Measurements from ENCODE around the gene KIAA1671.
A peak's percentile ranks its signal among the peaks of the same experiment; 100 is the strongest.

The KIAA1671 gene

DNA sequence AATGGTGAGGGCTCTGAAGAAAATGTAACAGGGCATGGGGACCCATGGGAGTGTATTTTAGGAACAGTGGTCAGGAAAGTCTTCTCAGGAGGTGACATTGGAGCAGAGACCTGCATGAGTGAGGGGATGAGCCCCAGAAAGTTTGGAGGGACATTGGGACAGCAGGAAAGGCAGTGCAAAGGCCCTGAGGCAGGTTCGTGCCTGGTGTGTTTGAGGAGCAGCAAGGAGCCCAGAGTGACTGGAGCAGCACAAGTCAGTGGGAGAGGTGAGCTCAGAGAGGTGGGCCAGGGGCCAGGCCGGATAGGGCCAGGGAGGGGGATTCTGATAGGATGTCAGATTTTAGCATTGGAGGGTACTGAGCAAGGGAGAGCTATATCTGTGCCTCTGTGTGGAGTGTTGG lies 167.1 kb downstream of the KIAA1671 start:
- DNase-seq (ENCODE audit: low spot score) = no peak

DNA sequence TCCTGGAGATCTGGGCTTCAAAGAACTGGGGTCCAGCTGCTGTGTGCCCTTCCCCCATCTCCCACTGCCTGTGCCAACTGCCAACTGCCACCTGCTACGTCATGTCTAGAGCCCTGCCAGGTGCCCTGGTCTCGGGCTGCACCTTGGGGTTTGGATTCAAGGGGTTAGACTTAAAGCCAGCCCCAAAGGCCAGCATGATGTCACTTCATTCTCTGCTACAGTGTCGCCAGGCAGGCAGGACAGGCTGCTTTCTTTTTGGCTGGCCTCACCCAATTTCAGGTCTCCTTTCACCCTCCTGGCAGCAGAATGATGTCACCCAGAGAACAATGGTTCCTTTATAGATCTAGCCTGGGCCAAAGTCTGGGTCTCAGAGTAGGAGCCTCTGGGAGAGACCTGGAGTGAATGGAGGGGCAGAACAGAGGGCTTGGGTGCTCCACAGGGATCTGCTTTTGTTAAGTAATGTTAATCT lies 167.6 kb downstream of the KIAA1671 start:
- DNase-seq (ENCODE audit: low spot score) = peak; percentile 62

DNA sequence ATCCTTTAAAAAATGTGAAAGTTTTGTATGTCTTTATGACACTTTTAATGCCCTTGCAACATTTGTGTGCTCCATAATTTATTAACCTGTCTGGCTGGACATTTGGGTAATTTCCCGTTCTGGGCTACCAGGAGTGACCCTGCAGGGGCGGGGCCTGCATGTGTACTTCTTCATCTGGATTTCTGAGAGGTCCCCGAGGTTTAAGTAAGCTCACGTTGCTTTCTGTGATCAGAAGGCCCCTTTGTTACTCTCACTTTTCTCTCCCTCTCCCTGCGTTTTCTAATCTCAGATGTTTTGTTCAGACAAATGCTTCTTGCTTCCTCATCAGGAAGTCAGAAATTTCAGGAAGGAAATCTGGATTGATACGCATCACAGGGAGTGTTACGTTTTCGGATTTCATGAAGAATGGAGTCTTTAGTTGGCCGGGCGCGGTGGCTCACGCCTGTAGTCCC lies 168.3 kb downstream of the KIAA1671 start:
- no peak for DNase-seq (ENCODE audit: low spot score)

DNA sequence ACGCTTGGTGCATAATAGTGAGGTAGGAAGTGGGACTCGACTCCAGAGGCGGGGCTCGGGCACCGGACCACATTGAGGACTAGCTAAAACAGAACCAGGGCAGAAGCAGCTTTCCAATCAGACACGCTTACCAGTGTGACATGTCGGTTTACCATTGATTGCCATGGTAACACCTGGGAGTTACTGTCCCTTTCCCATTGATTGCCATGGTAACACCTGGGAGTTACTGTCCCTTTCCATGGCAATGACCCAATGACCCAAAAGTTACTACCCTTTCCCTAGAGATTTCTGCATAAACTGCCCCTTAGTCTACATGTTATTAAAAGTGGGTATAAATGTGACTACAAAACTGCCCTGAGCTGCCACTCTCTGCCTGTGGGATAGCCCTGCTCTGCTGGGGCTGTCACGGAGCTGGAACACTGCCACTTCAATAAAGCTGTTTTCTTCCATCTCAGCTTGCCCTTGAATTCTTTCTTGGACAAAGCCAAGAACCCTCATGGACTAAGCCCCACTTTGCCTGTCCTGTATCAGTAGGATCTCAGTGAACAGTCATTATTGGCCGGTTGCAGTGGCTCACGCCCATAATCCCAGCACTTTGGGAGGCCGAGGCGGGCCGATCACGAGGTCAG lies 169.7 kb downstream of the KIAA1671 start:
- DNase-seq (ENCODE audit: low spot score) = no peak

DNA sequence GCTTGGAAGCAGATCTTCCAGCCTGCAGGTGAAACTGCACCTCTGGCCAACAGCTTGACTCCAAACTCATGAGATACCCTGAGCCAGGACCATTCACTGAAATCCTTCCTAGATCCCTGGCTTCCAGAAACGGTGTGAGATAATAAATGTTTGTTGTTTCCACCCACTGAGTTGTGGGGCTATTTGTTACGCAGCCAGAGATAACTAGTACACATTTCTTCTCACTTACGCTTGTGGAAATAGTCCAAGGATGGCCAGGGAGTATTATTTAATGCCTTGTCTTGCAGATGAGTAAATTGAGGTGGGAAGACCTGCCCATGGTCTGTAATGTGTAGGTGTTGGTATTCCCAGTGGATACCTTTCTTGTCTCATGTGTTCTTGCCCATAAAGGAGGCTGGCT lies 171.2 kb downstream of the KIAA1671 start:
- DNase-seq (ENCODE audit: low spot score) = no peak

DNA sequence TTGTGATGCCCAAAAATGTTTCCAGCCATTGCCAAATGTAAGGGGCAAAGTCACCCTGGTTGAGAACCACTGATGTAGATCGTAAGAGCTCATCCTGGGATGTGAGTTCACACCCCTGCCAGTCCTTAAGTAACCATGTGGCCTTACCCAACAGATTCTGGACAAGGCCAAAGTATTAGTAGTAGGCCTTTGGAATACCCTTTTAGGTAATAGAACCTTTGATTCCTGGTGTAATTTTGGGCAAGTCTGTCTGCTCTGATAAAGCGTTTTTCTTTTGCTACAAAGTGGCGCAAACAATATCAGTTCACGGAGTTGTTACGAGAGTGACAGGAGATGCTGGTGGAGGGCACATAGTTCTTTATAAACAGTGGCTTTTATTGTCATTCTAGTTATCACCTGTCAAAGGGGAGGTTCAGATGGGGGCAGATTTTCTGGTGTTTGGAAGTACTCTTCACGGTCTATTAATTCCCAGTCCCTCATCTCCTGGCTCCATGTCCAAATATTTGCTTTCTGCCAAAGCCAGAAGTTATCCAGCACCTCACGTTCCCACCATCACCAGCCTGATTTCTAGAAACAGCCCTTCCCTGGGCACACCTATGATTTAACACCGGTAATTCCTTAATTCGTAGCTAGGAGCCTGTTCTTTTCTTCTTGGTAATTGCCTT lies 173.3 kb downstream of the KIAA1671 start:
- no peak for DNase-seq (ENCODE audit: low spot score)

DNA sequence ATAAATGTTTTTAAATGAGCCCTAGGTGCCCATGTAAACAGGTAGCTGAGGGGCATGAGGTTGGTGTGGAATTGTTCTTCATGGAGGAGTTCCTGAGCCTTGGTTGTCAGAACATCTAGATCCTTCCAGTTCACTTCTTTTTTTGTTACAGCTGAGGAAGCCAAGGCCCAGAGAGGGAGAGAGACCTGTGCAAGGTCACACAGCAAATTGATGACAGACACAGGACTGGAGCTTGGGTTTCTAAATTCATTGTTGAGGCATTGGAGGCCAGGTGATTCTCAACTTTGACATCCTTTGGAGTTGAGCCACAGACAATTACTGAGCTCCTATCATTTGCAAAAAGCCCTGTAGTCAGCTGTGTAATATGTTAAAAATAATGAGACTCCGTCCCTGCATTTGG lies 174.0 kb downstream of the KIAA1671 start:
- DNase-seq (ENCODE audit: low spot score) = no peak

DNA sequence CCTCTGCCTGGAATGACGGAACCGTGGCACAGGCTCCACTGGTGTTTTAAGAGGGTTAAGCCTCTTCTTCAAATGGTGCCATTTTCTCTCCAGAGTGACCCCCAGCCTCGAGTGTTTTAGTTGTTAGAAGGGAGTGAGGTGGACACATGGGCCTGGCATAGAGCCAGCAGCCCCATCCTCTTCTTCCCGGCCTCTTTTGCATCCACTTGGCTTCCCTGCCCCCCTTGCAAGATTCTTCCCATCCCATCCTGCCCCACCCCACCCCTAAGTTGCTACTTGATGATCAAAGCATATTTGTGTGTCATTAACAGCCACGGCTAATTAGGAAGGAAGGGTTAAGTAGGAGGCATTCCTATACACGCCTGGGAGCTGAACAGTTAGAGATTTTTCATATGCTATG lies 174.8 kb downstream of the KIAA1671 start:
- no peak for DNase-seq (ENCODE audit: low spot score)

DNA sequence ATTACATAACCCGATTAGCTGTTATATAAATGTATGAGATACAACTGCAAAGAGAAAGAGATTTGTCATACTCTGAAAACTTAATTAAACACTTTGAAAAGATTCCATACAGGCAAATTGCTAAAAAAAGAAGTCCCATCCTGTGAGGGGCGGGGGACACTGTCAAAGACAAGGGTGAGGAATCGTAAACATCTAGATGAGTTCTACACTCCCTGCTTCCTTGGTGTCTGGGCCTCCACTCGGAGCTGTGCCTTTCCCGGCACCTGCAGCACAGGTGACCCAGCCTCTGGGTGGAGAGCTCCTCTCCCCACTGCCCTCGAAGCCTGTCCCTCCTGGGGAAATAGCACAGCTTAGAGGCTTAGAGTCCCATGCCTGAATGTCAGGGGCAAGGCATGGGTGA lies 177.9 kb downstream of the KIAA1671 start:
- no peak for DNase-seq (ENCODE audit: low spot score)

DNA sequence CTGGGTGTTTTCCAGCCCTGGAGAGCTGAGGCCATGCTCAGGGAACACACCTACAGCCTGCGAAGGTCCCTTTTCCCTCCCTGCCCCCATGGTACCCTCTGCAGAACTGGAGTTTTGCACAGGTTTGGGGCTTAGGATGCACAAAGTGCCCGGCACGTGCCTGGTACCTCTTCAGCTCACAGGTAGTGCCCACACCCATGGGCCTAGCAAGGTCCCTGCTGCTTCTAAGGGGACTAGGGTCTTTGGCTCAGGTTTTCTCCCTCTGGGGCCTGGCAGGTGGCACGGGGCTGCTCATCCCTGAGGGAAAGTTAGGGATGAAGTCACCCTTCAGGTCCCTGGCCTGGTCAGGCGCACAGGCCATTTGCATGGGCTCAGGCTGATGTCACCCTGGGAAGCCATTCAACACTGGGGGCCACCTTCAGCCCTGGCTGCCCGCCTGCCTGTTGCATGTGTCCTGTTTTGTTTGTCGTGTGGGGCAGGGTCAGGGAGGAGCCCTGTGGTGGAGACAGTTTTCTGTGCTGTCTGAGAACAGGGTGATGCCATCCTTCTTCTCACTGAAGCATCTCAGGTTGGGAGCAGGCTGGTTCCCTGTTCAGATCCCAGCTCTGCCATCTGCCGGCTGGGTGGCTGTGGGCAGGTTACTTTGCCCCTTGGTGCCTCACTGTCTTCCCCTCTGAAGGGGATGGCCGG lies 178.8 kb downstream of the KIAA1671 start:
- no peak for DNase-seq (ENCODE audit: low spot score)

DNA sequence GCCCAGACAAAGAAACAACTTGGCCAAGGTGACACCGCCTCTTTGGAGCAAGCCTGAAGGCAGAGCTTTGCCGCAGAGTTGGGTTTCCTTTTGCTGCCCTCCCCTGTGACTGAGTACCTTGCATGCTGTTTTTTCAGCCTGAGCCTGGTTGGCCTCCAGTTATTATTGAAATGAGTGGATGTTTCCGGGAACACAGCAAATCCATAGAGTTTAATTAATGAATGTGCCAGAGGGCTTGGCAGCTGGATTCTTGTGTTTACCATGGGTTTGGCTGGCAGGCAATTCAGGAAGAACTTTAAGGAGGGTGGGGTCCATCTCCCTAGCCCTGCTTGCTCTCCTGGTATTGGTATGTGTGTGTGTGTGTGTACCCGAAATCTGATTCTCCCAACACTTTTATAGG lies 181.5 kb downstream of the KIAA1671 start:
- DNase-seq (ENCODE audit: low spot score) = no peak

DNA sequence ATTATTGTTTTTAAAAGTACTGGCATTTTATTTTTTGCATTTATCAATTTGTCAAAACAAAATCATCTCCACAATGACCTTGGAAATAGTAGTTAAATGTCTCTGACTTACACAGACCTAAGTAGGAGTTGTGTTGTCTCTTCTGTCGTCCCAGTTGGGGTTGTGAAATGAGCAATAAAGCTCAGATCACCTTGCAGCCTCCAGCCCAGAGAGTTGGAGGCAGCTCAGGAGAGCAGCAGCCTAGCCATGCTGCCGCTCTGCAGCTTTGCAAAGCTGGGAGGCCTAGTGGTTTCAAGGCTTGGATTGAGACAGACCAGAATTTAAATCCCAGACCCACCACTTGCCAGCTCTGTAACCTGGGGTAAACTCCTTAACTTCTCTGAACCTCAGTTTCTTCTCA lies 181.9 kb downstream of the KIAA1671 start:
- DNase-seq (ENCODE audit: low spot score) = no peak

DNA sequence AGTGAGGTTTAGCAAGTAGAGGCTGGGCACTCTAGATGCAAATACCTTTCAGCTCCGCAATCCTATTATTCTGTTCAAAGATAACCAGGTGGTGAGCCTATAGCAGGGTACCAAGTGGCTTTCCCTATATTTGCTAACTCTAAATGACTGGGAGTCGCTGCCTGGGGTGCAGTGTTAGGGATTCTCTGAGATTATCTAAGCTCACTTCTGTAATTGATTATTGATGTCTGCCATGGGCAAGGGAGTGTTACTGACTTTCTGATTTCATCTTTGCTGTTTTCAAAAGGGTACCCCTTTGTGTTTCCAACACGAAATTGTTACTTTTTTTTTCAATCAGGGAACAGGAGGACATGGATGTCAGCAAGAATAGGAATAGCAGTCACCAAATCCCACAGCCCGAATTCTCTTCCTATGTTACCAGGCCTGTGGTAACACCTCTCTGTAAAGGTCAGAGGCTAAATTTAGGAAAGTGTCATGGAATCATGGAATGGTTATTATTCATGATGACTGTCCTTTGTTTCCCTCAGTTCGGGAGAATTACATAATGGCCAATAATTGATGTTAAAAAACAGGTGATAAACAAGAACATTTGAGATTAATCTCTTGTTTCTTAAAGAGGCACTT lies 184.5 kb downstream of the KIAA1671 start:
- DNase-seq (ENCODE audit: low spot score) = no peak

DNA sequence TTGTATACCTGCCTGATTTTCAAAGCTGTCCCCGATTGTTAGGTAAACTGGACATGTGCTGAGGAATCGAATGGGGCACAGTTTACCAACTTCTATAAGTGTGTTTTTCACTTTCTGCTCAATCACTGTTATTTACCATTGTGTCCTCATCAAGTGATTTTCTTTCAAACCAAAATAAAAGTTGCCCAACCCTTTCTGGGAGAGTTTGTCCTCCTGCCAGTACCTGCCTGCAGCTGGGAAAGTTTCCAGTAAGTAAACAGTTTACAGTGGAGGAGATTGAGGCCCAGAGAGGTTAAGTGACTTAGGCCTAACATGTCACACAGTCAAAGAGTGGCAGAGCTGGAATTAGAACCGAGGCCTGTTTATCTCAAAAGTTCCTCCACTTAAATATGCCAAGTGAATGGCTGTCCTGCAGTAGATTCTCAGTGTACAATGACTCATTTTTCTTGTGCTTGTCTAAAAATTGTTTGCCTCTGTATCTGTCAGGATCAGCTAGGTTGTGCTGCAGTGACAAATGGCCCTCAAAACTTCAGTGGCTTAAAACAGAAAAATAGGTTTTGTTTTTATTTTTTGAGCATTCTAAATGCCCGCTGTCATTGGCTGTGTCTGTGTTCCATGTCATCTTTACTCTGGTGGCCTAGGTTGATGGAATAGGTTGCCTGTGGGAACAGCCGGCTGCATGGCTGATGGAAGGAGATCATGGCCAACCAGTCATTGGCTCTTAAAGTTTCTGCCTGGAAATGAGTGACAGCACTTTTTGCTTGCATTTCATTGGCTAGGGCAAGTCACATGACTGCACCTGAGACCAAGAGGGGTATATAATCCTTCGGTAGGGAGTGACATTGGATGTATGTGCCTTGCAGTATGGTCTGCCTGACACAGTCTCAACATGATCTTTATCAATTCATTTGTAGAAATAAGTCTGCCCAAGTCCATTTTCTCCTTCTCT lies 185.3 kb downstream of the KIAA1671 start:
- DNase-seq (ENCODE audit: low spot score) = peak; percentile 63

DNA sequence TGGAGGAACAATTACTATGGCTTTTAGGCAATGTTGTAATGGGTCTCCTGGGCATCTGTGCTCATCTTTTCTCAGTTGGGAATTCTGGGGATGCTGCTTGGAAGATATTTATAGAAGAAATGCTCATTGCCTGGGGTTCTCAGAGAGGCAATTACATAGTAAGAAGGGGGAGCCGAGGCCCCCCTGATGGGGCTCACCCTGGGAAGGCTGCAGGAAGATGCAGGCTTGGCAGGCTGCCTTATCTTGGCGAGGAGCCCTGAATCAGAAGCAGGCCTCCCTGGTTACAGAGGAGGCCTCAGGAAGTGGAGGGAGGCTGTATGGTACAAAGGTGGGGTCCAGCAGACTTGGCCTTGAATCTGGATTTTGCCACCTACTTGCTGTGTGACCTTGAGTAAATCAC lies 186.5 kb downstream of the KIAA1671 start:
- DNase-seq (ENCODE audit: low spot score) = no peak

DNA sequence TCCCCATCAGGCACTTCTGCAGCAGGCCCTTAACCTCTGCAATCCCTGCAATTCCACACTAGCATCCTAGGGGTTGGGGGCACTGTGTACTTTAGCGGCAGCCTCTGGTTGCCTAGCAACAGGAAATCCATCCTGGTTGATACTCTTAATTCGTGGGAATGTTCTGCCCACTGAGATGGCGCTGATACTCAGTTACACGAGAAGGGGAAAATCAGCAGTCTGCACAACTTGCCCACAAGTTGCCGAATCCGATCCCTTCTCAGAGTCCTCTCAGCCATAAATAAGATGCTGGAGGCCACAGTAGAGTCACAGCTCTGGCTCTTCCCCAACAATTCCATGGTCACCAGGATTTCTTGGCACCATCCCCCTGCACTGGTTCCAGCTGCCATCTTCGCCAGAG lies 189.6 kb downstream of the KIAA1671 start:
- DNase-seq (ENCODE audit: low spot score) = peak; percentile 64

DNA sequence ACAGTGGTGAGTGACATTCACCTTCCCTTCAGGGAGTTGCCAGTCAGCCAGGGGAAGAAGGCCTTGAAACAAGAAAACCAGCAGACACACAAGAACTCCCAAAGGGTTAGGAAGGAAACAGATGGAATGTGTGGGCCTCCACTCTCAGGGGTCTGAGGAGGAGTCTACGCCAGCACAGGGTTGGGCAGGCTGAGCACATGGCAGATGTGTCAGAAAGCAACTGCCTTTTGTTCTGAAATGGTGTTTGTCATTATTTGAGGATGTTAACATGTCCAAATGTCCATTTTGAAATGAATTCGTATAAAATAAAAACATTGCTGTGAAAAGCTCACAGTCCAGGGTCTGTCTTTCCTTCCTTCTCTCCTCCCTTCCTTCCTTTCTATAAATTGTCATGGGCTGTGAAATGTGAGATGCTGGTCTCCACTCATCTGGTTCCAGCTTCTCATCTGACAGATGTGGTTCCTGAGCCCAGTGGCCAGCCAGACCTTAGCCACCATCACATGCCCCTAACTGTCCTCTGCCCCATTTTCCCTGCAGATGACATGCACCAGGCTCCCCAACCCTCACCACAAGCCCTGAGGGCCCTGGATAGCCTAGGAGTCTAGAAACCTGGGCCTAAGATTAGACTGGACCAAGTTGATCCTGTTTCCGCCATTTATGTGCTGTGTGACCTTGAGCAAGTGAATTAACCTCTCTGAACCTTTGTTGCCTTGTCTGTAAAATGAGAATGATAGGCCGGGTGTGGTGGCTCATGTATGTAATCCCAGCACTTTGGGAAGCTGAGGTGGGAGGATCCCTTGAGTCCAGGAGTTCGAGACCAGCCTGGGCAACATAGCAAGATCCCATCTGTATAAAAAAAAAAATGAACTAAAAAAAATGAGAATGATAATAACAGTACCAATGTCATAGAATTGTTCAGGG lies 190.9 kb downstream of the KIAA1671 start:
- DNase-seq (ENCODE audit: low spot score) = no peak

DNA sequence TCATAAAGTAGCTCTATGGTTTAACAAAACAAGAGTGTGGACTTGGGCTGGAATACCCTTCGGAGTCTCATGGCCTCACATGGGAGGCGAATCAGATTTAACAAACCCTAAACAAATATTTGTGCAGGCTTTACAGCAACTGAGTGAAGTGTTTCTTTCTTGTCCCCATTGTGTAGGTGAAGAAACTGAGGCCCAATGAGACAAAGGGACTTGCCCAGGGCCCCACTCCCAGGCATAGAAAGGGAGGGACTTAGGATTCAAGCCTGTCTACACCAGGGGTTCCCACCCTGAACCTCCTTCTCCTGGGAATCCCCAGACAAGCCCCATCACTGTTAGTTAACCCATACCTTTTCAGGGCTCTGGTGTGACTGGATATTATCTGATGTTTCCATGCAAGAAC lies 192.0 kb downstream of the KIAA1671 start:
- no peak for DNase-seq (ENCODE audit: low spot score)

DNA sequence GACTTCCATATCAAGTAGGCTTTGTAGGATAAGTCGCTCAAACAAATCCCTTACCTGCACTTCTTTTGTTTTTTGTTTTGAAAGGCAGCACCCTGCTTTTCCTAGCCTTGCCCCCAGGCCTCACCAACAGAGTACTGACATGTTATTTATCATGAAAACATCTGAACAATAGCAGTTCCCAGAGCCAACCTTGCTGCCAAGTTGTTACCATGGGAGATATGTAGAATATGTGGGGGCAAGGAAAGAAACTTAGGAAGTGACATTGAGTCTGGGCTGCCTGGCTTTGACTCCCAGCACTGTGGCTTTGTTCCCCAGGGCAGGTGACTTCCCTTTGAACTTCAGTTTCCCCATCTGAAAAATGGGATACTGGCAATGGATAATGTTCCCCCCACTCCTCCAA lies 193.8 kb downstream of the KIAA1671 start:
- DNase-seq (ENCODE audit: low spot score) = no peak

DNA sequence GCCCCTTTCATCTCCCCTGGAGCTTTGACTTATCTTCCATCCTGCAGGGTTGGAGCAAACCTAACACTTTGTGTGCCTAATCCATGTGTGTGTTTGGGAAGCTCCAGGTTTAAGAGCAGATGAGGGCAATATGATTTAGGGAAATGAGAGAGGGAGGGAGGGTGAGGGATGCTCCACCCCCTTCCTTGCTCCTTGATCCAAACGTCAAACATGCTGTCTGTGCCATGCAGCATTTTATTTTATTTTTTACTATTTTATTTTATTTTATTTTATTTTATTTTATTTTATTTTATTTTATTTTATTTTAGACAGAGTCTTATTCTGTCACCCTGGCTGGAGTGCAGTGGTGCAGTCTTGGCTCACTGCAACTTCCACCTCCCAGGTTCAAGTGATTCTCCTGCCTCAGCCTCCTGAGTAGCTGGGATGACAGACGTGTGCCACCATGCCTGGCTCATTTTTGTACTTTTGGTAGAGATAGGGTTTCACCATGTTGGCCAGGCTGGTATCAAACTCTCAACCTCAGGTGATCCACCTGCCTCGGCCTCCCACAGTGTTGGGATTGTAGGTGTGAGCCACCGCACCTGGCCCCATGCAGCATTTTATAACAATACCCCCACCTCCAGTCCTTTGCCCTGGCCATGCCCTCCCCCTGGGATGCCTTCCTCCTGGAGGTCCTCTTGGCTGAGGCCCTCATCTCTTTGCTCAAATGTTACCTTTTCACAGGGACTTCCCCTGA lies 194.6 kb downstream of the KIAA1671 start:
- no peak for DNase-seq (ENCODE audit: low spot score)
